ENCODE measurements around the gene EPYC.
"Not testable (repeated sequence)": the region's sequence is repeated elsewhere in the genome, so short reads cannot be mapped to it uniquely, and the experiment has no call there.

The EPYC gene

GRCh38 chr12:90990611-90991010, 14.2 kb downstream of the EPYC start:
- no peak for DNase-seq (ENCODE audit: low spot score)

- DNase-seq (ENCODE audit: low spot score): no peak
Observed at GRCh38 chr12:90989686-90990111, 15.1 kb downstream of the EPYC start.

GRCh38 chr12:90987520-90987919, 17.3 kb downstream of the EPYC start:
- peak; percentile 28 for DNase-seq (ENCODE audit: low spot score)

- no peak for DNase-seq (ENCODE audit: low spot score)
Observed at GRCh38 chr12:90987101-90987500, 17.7 kb downstream of the EPYC start.

DNA sequence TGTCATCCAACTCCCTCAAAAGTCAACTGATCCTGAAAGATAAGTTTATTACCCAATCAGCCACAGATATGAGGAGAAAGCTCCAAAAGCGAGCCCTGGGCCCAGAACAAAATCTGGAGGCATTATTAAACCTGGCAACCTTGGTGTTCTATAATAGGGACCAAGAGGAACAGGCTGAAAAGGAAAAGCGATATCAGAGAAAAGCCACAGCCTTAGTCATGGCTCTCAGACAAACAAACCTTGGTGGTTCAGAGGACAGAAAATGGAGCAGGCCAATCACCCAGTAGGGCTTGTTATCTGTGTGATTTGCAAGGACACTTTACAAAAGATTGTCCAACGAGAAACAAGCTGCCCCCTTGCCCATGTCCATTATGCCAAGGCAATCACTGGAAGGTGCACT, 19.4 kb downstream of the EPYC start:
- DNase-seq (ENCODE audit: low spot score): not testable (repeated sequence)

- DNase-seq (ENCODE audit: low spot score): no peak
Observed at GRCh38 chr12:90984114-90984513, 20.7 kb downstream of the EPYC start.

GRCh38 chr12:90982170-90982569, 22.6 kb downstream of the EPYC start:
- no peak for DNase-seq (ENCODE audit: low spot score)

DNA sequence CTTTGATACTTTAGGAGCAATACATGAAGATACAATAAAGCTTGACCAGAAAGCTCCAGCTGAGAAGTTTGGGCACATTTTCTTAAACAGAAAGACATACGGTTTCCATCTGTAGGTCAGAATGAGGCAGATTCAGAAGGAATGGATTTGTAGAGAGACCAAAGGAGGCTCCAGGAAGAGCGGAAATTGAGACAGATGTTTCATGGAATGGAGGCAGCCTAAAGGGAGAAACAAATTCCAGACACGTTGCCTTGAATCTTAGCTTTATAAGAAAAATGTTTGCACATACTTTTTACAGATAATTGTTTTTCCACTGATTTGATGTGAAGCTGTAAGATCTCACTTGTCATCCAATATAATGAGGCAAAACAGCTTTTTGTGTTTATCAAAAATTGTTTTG, 24.8 kb downstream of the EPYC start:
- no peak for DNase-seq (ENCODE audit: low spot score)

GRCh38 chr12:90979019-90979418, 25.8 kb downstream of the EPYC start:
- DNase-seq (ENCODE audit: low spot score): no peak

GRCh38 chr12:90978117-90978770, 26.5 kb downstream of the EPYC start:
- DNase-seq (ENCODE audit: low spot score): peak; percentile 74

DNA sequence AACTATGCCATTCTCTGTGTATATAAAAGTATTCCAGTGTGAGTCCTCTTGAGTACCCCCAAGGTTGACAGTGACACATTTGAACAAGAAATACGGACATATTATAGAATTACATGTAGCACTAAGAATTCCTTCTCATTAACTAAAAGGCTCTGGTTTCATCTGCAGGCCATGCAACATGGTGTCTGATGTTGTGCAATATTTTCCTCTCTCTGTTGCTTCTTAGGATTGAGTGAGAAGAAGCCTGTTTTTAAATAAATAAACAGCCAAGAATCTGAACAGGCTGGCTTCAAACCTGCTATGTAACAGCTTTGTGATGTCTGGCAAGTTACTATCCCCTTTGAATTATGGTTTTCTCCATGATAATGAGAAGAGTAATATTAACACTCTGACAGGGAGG, 27.5 kb downstream of the EPYC start:
- no peak for DNase-seq (ENCODE audit: low spot score)

DNA sequence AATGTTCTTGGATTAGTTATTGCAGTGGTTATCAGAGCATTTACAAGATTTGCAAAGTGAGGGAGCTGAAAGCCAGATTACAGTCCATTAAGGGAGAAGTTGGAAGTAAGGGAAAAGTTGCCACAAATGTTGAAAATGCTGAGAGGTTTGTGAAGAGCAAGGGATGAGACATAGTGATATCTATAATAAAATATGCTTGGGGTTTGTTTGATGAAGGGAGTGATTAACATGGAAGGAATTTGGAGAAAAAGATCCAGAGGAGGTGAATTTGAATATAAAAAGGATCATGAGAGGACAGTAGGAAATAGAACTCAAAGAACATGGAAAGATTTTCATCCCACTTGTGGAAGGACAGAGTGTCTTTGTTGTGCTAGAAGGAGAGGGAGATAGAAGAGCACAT, 30.5 kb downstream of the EPYC start:
- DNase-seq (ENCODE audit: low spot score): no peak

GRCh38 chr12:90972226-90972625, 32.5 kb downstream of the EPYC start:
- no peak for DNase-seq (ENCODE audit: low spot score)

DNA sequence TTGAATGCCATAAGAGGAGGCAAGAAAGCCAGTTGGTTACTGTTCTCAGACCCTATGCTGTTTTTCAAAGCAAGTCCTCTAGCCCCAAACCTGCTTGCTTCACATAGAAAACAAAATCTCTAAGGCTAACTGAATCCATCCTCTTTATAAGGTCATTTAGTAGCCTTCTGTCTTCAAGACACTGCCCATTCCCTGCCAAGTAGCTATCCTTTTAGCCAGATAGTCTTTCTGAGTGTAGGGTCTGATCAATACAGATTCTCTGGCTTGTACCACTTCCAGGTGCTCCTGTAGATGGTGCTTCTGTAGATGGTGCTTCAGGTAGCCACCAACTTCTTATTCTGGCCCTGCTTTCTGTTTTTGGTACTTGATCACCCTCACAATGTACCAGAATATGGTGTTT, 33.9 kb downstream of the EPYC start:
- no peak for DNase-seq (ENCODE audit: low spot score)

- DNase-seq (ENCODE audit: low spot score): no peak
Observed at GRCh38 chr12:90970471-90970870, 34.3 kb downstream of the EPYC start.

DNA sequence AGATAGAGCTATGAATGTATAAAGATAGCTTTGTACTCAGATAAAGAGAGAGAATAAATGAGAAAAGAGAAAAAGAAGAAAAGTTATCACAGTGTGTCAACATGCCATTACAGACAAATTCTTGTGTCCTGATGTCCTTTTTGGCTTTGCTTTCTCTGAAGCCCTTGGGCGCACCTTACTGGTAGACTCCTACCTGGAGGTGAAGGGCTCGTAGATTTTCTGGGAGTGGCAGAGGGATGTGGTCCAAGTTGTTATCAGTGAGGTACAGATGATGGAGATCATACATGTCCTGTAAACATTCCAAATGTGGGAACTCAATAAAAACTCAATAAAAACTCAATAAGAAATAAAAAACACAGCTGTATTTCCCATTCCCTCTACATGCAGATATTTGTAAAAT, 34.9 kb downstream of the EPYC start:
- DNase-seq (ENCODE audit: low spot score): no peak

- DNase-seq (ENCODE audit: low spot score): no peak
Observed at GRCh38 chr12:90969346-90969745, 35.4 kb downstream of the EPYC start.

DNA sequence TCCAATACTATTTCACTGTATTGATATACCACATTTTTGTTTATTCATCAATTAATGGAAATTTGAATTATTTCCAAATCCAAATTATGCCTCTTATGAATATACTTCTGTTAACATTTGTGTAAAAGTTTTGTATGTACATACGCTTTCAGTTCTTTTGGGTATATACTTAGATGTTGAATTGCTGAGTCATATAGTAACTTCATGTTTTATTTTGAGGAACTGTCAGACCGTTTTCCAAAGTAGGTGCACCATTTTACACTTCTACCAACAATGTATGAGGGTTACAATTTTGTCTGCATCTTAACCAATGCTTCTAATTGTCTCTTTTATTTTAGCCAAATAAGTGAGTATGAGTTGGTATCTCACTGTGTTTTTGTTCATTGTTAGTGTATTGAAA, 39.6 kb downstream of the EPYC start:
- no peak for DNase-seq (ENCODE audit: low spot score)

DNA sequence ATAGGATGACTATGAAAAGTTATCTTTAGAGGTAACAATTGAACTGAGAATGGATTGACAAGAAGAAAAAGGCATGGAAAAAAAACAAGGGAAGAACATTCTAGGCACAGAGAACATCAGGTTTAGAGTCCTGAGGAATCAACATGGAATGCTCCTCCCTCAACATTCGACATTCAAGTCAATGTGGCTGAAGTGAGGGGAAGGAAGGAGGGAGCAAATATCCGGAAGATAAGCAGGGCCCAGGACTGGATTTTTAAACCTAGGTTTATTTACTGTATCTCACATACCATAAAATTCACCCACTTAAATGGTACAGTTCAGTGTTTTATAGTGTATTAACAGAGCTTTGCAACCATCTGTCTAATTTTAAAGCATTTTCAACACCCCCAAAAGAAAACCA, 40.2 kb downstream of the EPYC start:
- no peak for DNase-seq (ENCODE audit: low spot score)

DNA sequence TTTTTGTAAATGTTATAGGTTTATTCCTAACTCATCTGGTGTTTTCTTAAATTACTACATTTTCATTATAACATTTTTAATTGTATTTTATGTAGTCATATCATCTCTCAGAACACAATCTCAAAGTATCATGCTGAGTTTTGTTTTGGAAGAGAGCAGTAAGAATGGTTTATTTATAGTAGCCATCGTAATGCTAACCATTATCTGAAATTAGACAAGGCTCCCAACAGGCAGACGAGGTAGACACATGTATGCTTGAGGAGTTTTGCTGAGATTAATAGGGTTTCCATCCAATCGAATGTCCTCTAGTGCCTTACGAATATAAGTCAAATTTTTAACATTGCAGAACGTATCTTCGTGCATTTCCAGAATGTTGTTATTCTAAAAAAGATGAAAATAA, 40.8 kb downstream of the EPYC start:
- DNase-seq (ENCODE audit: low spot score): no peak

DNA sequence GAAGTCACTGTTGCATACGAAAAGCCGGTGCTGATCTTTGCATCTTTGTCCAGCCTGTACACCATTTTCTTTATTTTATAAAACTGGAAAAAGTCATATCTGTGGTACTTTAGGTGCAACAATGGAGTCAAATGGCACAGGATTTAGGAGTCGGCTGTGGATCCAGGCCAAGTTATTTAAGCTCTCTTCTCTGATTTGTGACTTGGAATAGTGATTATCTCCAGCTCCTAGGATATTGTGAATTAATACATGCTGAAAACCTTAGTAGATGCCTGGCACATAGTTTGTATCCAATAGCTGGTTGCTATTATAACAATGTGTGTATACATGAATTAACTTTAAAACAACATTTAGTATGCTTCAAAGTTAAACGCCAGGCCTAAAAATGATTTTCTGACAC, 43.6 kb downstream of the EPYC start:
- DNase-seq (ENCODE audit: low spot score): no peak

DNA sequence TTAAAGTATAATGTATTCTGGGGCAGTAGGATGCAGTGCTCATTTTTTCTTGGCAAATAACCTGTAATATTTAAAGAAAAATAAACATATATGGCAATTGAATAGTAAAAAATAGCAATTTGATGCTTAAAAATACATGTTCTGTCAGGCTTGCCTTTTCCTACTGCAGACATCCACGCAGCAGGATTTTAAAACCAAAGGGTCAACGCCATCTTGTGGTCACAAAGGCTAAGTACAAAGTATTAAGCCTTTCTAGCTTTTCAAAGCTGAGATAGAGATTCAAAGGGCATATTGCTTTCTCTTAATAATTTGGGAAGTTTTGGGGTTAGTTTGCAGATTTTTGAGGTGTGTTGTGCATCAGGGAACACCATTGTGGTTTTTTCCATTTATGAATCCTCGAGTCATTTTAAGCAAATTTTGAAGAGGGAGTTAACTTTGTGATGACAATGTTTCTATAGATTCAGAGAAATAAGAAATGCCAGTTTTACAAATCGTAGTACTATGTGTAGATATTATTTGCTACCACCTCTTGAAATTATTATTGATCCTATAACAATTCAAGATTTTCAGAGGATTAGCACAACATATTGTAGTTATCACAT, 45.1 kb downstream of the EPYC start:
- DNase-seq (ENCODE audit: low spot score): peak; percentile 70

DNA sequence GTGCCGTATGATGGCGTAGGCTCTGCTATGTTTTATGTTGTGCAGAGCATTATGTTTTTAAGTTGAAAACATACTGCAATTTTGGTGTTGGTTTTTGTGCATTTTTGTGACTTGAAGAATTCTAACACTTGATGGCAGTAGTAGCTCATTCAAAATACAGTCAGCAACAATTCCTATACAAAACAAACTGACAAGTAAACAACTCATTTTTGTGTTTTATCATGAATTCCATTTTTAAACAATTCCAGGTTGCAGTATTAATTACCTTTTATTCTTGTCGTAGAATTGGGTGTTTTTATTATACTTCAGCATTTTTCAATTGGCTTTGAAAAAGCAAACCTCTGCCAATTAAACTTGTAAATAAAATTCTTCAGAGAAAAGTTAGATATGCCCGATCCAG, 45.7 kb downstream of the EPYC start:
- DNase-seq (ENCODE audit: low spot score): peak; percentile 27

- DNase-seq (ENCODE audit: low spot score): no peak
Observed at GRCh38 chr12:90958347-90958746, 46.4 kb downstream of the EPYC start.
